Endothelial cell of umbilical vein (primary cell): ENCODE data around the gene ACTL8. TPM values are rescaled to one million over a fixed set of nuclear protein-coding genes. Genes with fewer than 3 reads are reported as not detected.

ENCODE experiments used
- BruUV-seq: library from RNA; stranded (reverse); fragments of 400-500 nt; replicated peaks from 2 replicates; lab custom pipeline; 2021; lab: Mats Ljungman, UMichigan
- CTCF ChIA-PET: fragments of 300-600, 350-600 bp; sonication (Branson Sonifier 250); formaldehyde crosslinking; loops from one replicate; lab custom pipeline; 2021; ENCODE audit warnings: antibody characterized with exemption, inconsistent platforms; lab: Charles Lee
- POLR2A ChIA-PET: fragments of 300-600, 350-600 bp; sonication (Branson Sonifier 250); formaldehyde crosslinking; loops from one replicate; lab custom pipeline; 2021; ENCODE audit warnings: antibody characterized with exemption, inconsistent platforms; lab: Charles Lee
- DNase-seq: peaks from one replicate; pipeline ENCODE4 v3.0.0-alpha.2; 2011; ENCODE audit warnings: low read depth, low spot score
- FAIRE-seq: peaks from 2 replicates; lab custom pipeline; 2011; peaks lifted over from hg19 to GRCh38; lab: Jason Lieb, UNC
- H2AFZ ChIP-seq: 2 replicates; pipeline ENCODE4 v1.6.0; 2012; ENCODE audit warnings: low read depth, low read length, control low read depth, inconsistent platforms
- H3K27ac ChIP-seq: 2 replicates; pipeline ENCODE4 v1.5.1; 2011; ENCODE audit warnings: low read depth, mild to moderate bottlenecking, control low read depth, low read length, moderate library complexity; ENCODE audit not compliant: insufficient read depth
- H3K27me3 ChIP-seq, 2 experiments: 2 replicates each; pipeline versions ENCODE4 v1.6.0 to v1.6.1; 2011; ENCODE audit warnings: low read length in 2 of 2, mixed read lengths in 1 of 2; ENCODE audit not compliant: control insufficient read depth in 2 of 2, insufficient read depth in 2 of 2
- H3K36me3 ChIP-seq, 2 experiments: 2 replicates in 1 of 2; 3 replicates in 1 of 2; pipeline ENCODE4 v1.5.1; 2011; ENCODE audit warnings: low read length in 2 of 2, mild to moderate bottlenecking in 1 of 2, moderate library complexity in 1 of 2; ENCODE audit not compliant: control insufficient read depth in 2 of 2, insufficient read depth in 2 of 2; ENCODE audit errors: extremely low read depth in 1 of 2
- H3K4me1 ChIP-seq: 3 replicates; pipeline ENCODE4 v1.5.1; 2011; ENCODE audit warnings: mild to moderate bottlenecking, low read length; ENCODE audit not compliant: control insufficient read depth, insufficient read depth; ENCODE audit errors: extremely low read depth
- H3K4me2 ChIP-seq: 2 replicates; pipeline ENCODE4 v1.6.1; 2011; ENCODE audit warnings: low read length, control low read depth, mixed read lengths; ENCODE audit not compliant: insufficient read depth
- H3K4me3 ChIP-seq, 3 experiments: fragments of 200-600 bp in 1 of 3; sonication (generic), shearing (Covaris generic) in 1 of 3; replicated peaks in 1 of 3; 2 replicates each; pipeline ENCODE4 v1.5.1; 2011 to 2016; ENCODE audit warnings: control low read depth in 3 of 3, low read length in 3 of 3, mild to moderate bottlenecking in 2 of 3, inconsistent platforms in 1 of 3, low read depth in 1 of 3, moderate library complexity in 1 of 3; ENCODE audit not compliant: insufficient read depth in 1 of 3
- H3K79me2 ChIP-seq: 2 replicates; pipeline ENCODE4 v1.6.0; 2012; ENCODE audit warnings: low read length, inconsistent platforms; ENCODE audit not compliant: control insufficient read depth, insufficient read depth
- H3K9ac ChIP-seq: replicated peaks from 2 replicates; pipeline ENCODE3; 2011; ENCODE audit warnings: low read length, control low read depth; ENCODE audit not compliant: insufficient read depth; ENCODE audit errors: extremely low read depth
- H3K9me1 ChIP-seq: replicated peaks from 3 replicates; pipeline ENCODE4 v1.6.0; 2011; ENCODE audit warnings: mild to moderate bottlenecking, low read length; ENCODE audit not compliant: control insufficient read depth, insufficient read depth; ENCODE audit errors: extremely low read depth
- H3K9me3 ChIP-seq: replicated peaks from 2 replicates; pipeline ENCODE4 v1.5.1; 2012; ENCODE audit warnings: low read length, inconsistent platforms; ENCODE audit not compliant: control insufficient read depth, insufficient read depth
- H4K20me1 ChIP-seq: replicated peaks from 2 replicates; pipeline ENCODE3; 2011; ENCODE audit warnings: mild to moderate bottlenecking, low read length; ENCODE audit not compliant: control insufficient read depth, insufficient read depth; ENCODE audit errors: extremely low read depth
- CTCF ChIP-seq, 2 donors: IDR thresholded peaks; 1 replicate in 1 of 2; 2 replicates in 1 of 2; pipeline ENCODE4 v1.5.1; 2011; ENCODE audit warnings: low read length in 2 of 2, mild to moderate bottlenecking in 2 of 2, moderate library complexity in 2 of 2, control low read depth in 1 of 2, inconsistent platforms in 1 of 2, low read depth in 1 of 2; ENCODE audit not compliant: insufficient read depth in 1 of 2; ENCODE audit errors: extremely low read depth in 1 of 2
- EZH2 ChIP-seq: IDR thresholded peaks from 2 replicates; pipeline ENCODE4 v1.6.1; 2012; ENCODE audit warnings: borderline replicate concordance, low read depth, mild to moderate bottlenecking, moderate library complexity, low read length, inconsistent platforms; ENCODE audit not compliant: severe bottlenecking
- FOS ChIP-seq: IDR thresholded peaks from 2 replicates; pipeline ENCODE4 v1.6.1; 2011; ENCODE audit warnings: mild to moderate bottlenecking, low read length, moderate library complexity, borderline replicate concordance; ENCODE audit not compliant: insufficient read depth
- GATA2 ChIP-seq: IDR thresholded peaks from 2 replicates; pipeline ENCODE4 v1.7.0; 2011; ENCODE audit warnings: low read depth, mild to moderate bottlenecking, moderate library complexity, mixed read lengths, low read length; ENCODE audit not compliant: insufficient read length, insufficient read depth
- JUN ChIP-seq: IDR thresholded peaks from 2 replicates; pipeline ENCODE4 v1.6.1; 2011; ENCODE audit warnings: borderline replicate concordance, low read depth; ENCODE audit not compliant: insufficient read length, insufficient read depth
- MAX ChIP-seq: IDR thresholded peaks from 2 replicates; pipeline ENCODE4 v1.6.1; 2011; ENCODE audit not compliant: insufficient read depth, insufficient read length
- MYC ChIP-seq: IDR thresholded peaks from one replicate; pipeline ENCODE4 v1.6.1; 2011; ENCODE audit warnings: mild to moderate bottlenecking, low read depth, low read length
- POLR2A ChIP-seq: IDR thresholded peaks from 2 replicates; pipeline ENCODE4 v1.6.1; 2012; ENCODE audit warnings: low read depth, mild to moderate bottlenecking, control low read depth, low read length
- POLR2AphosphoS5 ChIP-seq: IDR thresholded peaks from 2 replicates; pipeline ENCODE4 v1.6.1; 2012; ENCODE audit warnings: low read depth, mild to moderate bottlenecking, control low read depth, low read length, moderate library complexity; ENCODE audit not compliant: insufficient read depth
- dilution Hi-C: fragments of 300-500 bp; cut with MboI; formaldehyde crosslinking; loops from one replicate; pipeline ENCODE4 v1.15.0; 2019; ENCODE audit warnings: low sequenced_read_pairs; ENCODE audit not compliant: extremely low pct_ligation_motif_present
- intact Hi-C: fragments of 100-400 bp; cut with micrococcal nuclease; formaldehyde crosslinking; loops from one replicate; pipeline ENCODE4 v1.10.0; 2022
- polyA plus RNA-seq, 4 experiments: library from polyadenylated mRNA; depleted of rRNA in 3 of 4; stranded (reverse) in 3 of 4; unstranded in 1 of 4; fragments of >200 nt; gene quantifications; 2 replicates each; pipeline versions ENCODE4 v1.2.1 to v1.2.3, GENCODE V29; 2011 to 2012; ENCODE audit warnings: missing spikeins in 1 of 4
- total RNA-seq: library from RNA; stranded (reverse); gene quantifications from 2 replicates; pipeline ENCODE4 v1.2.3, GENCODE V29; 2021

Gene ACTL8
- total and polyA plus RNA-seq, 2 donors (not counting 3 experiments of a cell fraction or from before 2014, with no cell fraction given), result not detected

GRCh38 chr1:17780916-17781315, 25.8 kb downstream of the ACTL8 start:
- Histone ChIP-seq H3K9me3 (no peaks in the 10 kb centered on the region), H3K4me2 (no peak overlapping the region), H3K9ac (no peak overlapping the region), H4K20me1 (no peaks in the 10 kb centered on the region), H2AFZ (no peak overlapping the region), H3K9me1 (no peaks in the 10 kb centered on the region), H3K79me2 (no peaks in the 10 kb centered on the region), H3K36me3 (no peaks in the 10 kb centered on the region), H3K4me1 (no peaks in the 10 kb centered on the region), H3K27me3 (no peaks in the 10 kb centered on the region), H3K4me3 (no peak overlapping the region), H3K27ac (no peak overlapping the region)
- DNase-seq (no peak), FAIRE-seq (no peak)
- dilution Hi-C loops, result no loop called here
- TF ChIP-seq MAX (no peak), POLR2AphosphoS5 (no peak), MYC (no peak)
- intact Hi-C loops, result no loop called here
- POLR2A ChIA-PET, result no interaction called here
- BruUV-seq, result no TSS peak
- CTCF ChIA-PET, result no interaction called here

GRCh38 chr1:17789926-17790325, 34.8 kb downstream of the ACTL8 start:
- Histone ChIP-seq H4K20me1 (no peaks in the 10 kb centered on the region), H3K4me1 (no peaks in the 10 kb centered on the region), H3K27ac (no peak overlapping the region), H3K27me3 (no peaks in the 10 kb centered on the region), H3K4me3 (no peak overlapping the region), H3K9me1 (no peaks in the 10 kb centered on the region), H3K9me3 (no peaks in the 10 kb centered on the region), H2AFZ (no peak overlapping the region), H3K36me3 (no peaks in the 10 kb centered on the region), H3K9ac (no peak overlapping the region), H3K79me2 (no peaks in the 10 kb centered on the region), H3K4me2 (no peak overlapping the region)
- DNase-seq (no peak), FAIRE-seq (no peak)
- ChIA-PET POLR2A (no interaction called here), CTCF (no interaction called here)
- intact Hi-C loops (no loop called here), dilution Hi-C loops (no loop called here)
- BruUV-seq, result no TSS peak
- no peak for TF ChIP-seq JUN
- TF ChIP-seq GATA2, result no peak
- no peak for TF ChIP-seq MYC
- no peak for TF ChIP-seq EZH2
- no peak for TF ChIP-seq FOS
- TF ChIP-seq MAX, result no peak
- TF ChIP-seq POLR2AphosphoS5, result no peak
- no peak for TF ChIP-seq CTCF (IDR thresholded peaks at IDR 0.05; ENCODE audit: extremely low read depth in 1 of 2, insufficient read depth in 1 of 2, low read depth in 1 of 2, low read length in 2 of 2)
- TF ChIP-seq POLR2A, result no peak
